MM.1S (cell line): Measurements from ENCODE around the gene ZNF730.

Source experiments
- DNase-seq: peaks from one replicate; pipeline ENCODE4 v3.0.0-alpha.2; 2015
- H2AFZ ChIP-seq: fragments of 300-600 bp; sonication (generic); 2 replicates; pipeline ENCODE4 v1.6.0; 2016; ENCODE audit warnings: antibody characterized with exemption, low read length
- H3F3A ChIP-seq: fragments of 300-600 bp; sonication (generic); 2 replicates; pipeline ENCODE4 v1.6.1; 2016; ENCODE audit warnings: mild to moderate bottlenecking, antibody characterized with exemption, low read length, moderate library complexity, mixed read lengths; ENCODE audit not compliant: insufficient read depth
- H3K27ac ChIP-seq: fragments of 300-600 bp; sonication (generic); 2 replicates; pipeline ENCODE4 v1.5.1; 2016; ENCODE audit warnings: mild to moderate bottlenecking, low read length
- H3K27me3 ChIP-seq: fragments of 300-600 bp; sonication (generic); replicated peaks from 2 replicates; pipeline ENCODE4 v1.6.0; 2016; ENCODE audit warnings: low read length; ENCODE audit not compliant: insufficient read depth
- H3K36me3 ChIP-seq: fragments of 300-600 bp; sonication (generic); replicated peaks from 2 replicates; pipeline ENCODE4 v1.6.1; 2016; ENCODE audit warnings: mild to moderate bottlenecking, low read length, mixed read lengths; ENCODE audit not compliant: insufficient read depth
- H3K4me1 ChIP-seq: fragments of 300-600 bp; sonication (generic); 2 replicates; pipeline ENCODE4 v1.6.1; 2016; ENCODE audit warnings: low read length, mixed read lengths
- H3K4me2 ChIP-seq: fragments of 300-600 bp; sonication (generic); 2 replicates; pipeline ENCODE4 v1.6.0; 2016; ENCODE audit warnings: low read depth, low read length
- H3K4me3 ChIP-seq: fragments of 300-600 bp; sonication (generic); 2 replicates; pipeline ENCODE4 v1.5.1; 2016; ENCODE audit warnings: low read length, mixed read lengths
- H3K79me2 ChIP-seq: fragments of 300-600 bp; sonication (generic); 2 replicates; pipeline ENCODE4 v1.6.1; 2016; ENCODE audit warnings: mixed run types, low read length, mixed read lengths
- H3K9ac ChIP-seq: fragments of 300-600 bp; sonication (generic); 2 replicates; pipeline ENCODE4 v1.6.1; 2016; ENCODE audit warnings: low read length, mixed read lengths
- H3K9me2 ChIP-seq: fragments of 300-600 bp; sonication (generic); replicated peaks from 2 replicates; pipeline ENCODE4 v1.6.1; 2016; ENCODE audit warnings: mild to moderate bottlenecking, low read length, mixed read lengths; ENCODE audit not compliant: insufficient read depth
- H3K9me3 ChIP-seq: fragments of 300-600 bp; sonication (generic); replicated peaks from 2 replicates; pipeline ENCODE4 v1.6.1; 2016; ENCODE audit warnings: mild to moderate bottlenecking, low read length, mixed read lengths; ENCODE audit not compliant: insufficient read depth
- H4K20me1 ChIP-seq: fragments of 300-600 bp; sonication (generic); 2 replicates; pipeline ENCODE4 v1.6.1; 2016; ENCODE audit warnings: mild to moderate bottlenecking, low read length, moderate library complexity, mixed read lengths; ENCODE audit not compliant: insufficient read depth
- CTCF ChIP-seq: fragments of 300-600 bp; sonication (generic); IDR thresholded peaks from 2 replicates; pipeline ENCODE4 v1.5.1; 2016; ENCODE audit warnings: antibody characterized with exemption, low read length, mixed read lengths
- EZH2 ChIP-seq: fragments of 300-600 bp; sonication (generic); optimal IDR thresholded peaks from 2 replicates; pipeline ENCODE3; 2017; ENCODE audit warnings: low read depth, mild to moderate bottlenecking, antibody characterized with exemption, low read length, mixed read lengths
- EZH2phosphoT487 ChIP-seq: fragments of 300-600 bp; sonication (generic); IDR thresholded peaks from 2 replicates; pipeline ENCODE4 v1.6.1; 2018; ENCODE audit warnings: antibody characterized with exemption, low read length

Gene ZNF730

GRCh38 chr19:23098286-23098685 is 18.5 kb upstream of the ZNF730 start:
- H3K9me3 ChIP-seq, result no peaks in the 10 kb centered on the region
- no peak overlapping the region for H2AFZ ChIP-seq
- H3K9me2 ChIP-seq, result no peaks in the 10 kb centered on the region
- no peaks in the 10 kb centered on the region for H3F3A ChIP-seq
- no peaks in the 10 kb centered on the region for H3K4me1 ChIP-seq
- DNase-seq, result no peak
- no peak overlapping the region for H3K27ac ChIP-seq
- no peak overlapping the region for H3K9ac ChIP-seq
- TF ChIP-seq CTCF, result no peak
- no peak for TF ChIP-seq EZH2phosphoT487
- H3K36me3 ChIP-seq, result no peaks in the 10 kb centered on the region
- no peaks in the 10 kb centered on the region for H4K20me1 ChIP-seq
- H3K4me2 ChIP-seq, result no peak overlapping the region
- no peaks in the 10 kb centered on the region for H3K27me3 ChIP-seq
- no peaks in the 10 kb centered on the region for H3K79me2 ChIP-seq
- no peak overlapping the region for H3K4me3 ChIP-seq

- H3K4me1 ChIP-seq, result no peaks in the 10 kb centered on the region
- H2AFZ ChIP-seq, result no peak overlapping the region
- H3K4me3 ChIP-seq, result no peak overlapping the region
- TF ChIP-seq CTCF, result no peak
- TF ChIP-seq EZH2phosphoT487, result no peak
- TF ChIP-seq EZH2, result no peak
- H3K4me2 ChIP-seq, result no peak overlapping the region
- no peaks in the 10 kb centered on the region for H3K27me3 ChIP-seq
- no peak overlapping the region for H3K27ac ChIP-seq
- H3F3A ChIP-seq, result no peaks in the 10 kb centered on the region
- no peaks in the 10 kb centered on the region for H3K9me3 ChIP-seq
- no peak for DNase-seq
- no peak overlapping the region for H3K9ac ChIP-seq
- no peaks in the 10 kb centered on the region for H3K36me3 ChIP-seq
- H3K9me2 ChIP-seq, result no peaks in the 10 kb centered on the region
- H3K79me2 ChIP-seq, result no peaks in the 10 kb centered on the region
- H4K20me1 ChIP-seq, result no peaks in the 10 kb centered on the region
Measured at GRCh38 chr19:23098988-23099387, 17.8 kb upstream of the ZNF730 start.

GRCh38 chr19:23099966-23100365 is 16.9 kb upstream of the ZNF730 start:
- Histone ChIP-seq H3K4me3 (no peak overlapping the region), H3K79me2 (no peaks in the 10 kb centered on the region), H3K9me2 (no peaks in the 10 kb centered on the region), H3K27ac (no peak overlapping the region), H3K27me3 (no peaks in the 10 kb centered on the region), H2AFZ (no peak overlapping the region), H3K9me3 (no peaks in the 10 kb centered on the region), H3K9ac (no peak overlapping the region), H3F3A (no peaks in the 10 kb centered on the region), H3K4me1 (no peaks in the 10 kb centered on the region), H3K4me2 (no peak overlapping the region), H3K36me3 (no peaks in the 10 kb centered on the region), H4K20me1 (no peaks in the 10 kb centered on the region)
- DNase-seq, result no peak
- TF ChIP-seq EZH2 (no peak), EZH2phosphoT487 (no peak), CTCF (no peak)
